Fibroblast of lung (primary cell): ENCODE measurements around the gene PRKAB1.
"Not testable (repeated sequence)": the region's sequence is repeated elsewhere in the genome, so short reads cannot be mapped to it uniquely, and the experiment has no call there.

Experiments
- EZH2 ChIP-seq: IDR thresholded peaks from 2 replicates; pipeline ENCODE4 v1.5.1; 2012; ENCODE audit warnings: low read length, control low read depth, mild to moderate bottlenecking; ENCODE audit errors: missing control alignments
- TF ChIP-seq, protein P1 (sequence below), 2 donors: IDR thresholded peaks in 1 of 2; conservative IDR thresholded peaks in 1 of 2; 1 replicate in 1 of 2; 2 replicates in 1 of 2; pipeline ENCODE4 v1.5.1; 2011 to 2012; ENCODE audit warnings: low read length in 2 of 2, control low read depth in 1 of 2, inconsistent platforms in 1 of 2, low read depth in 1 of 2, mild to moderate bottlenecking in 1 of 2

DNA sequence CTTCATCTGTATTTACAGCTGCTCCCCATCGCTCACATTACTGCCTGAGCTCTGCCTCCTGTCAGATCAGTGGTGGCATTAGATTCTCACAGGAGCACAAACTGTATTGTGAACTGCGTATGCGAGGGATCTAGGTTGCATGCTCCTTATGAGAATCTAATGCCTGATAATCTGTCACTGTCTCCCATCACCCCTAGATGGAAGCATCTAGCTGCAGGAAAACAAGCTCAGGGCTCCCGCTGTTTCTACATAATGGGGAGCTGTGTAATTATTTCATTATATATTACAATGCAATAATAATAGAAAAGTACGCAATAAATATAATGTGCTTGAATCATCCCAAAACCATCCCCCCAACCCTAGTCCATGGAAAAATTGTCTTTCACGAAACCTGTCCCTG is 9.8 kb upstream of the PRKAB1 start:
- TF ChIP-seq, protein P1, sequence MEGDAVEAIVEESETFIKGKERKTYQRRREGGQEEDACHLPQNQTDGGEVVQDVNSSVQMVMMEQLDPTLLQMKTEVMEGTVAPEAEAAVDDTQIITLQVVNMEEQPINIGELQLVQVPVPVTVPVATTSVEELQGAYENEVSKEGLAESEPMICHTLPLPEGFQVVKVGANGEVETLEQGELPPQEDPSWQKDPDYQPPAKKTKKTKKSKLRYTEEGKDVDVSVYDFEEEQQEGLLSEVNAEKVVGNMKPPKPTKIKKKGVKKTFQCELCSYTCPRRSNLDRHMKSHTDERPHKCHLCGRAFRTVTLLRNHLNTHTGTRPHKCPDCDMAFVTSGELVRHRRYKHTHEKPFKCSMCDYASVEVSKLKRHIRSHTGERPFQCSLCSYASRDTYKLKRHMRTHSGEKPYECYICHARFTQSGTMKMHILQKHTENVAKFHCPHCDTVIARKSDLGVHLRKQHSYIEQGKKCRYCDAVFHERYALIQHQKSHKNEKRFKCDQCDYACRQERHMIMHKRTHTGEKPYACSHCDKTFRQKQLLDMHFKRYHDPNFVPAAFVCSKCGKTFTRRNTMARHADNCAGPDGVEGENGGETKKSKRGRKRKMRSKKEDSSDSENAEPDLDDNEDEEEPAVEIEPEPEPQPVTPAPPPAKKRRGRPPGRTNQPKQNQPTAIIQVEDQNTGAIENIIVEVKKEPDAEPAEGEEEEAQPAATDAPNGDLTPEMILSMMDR (conservative IDR thresholded peaks at IDR 0.05 in 1 of 2, IDR thresholded peaks at IDR 0.05 in 1 of 2; ENCODE audit: low read depth in 1 of 2, low read length in 2 of 2), result not testable (repeated sequence)
- not testable (repeated sequence) for TF ChIP-seq EZH2
